ENCODE data around the gene PF4V1.

The PF4V1 gene

GRCh38 chr4:73883306-73883705 lies 30.2 kb downstream of the PF4V1 start:
- Histone ChIP-seq H3K4me1 (ENCODE audit: control insufficient read depth, insufficient read depth, low read length) (no peaks in the 10 kb centered on the region), H3K4me3 (ENCODE audit: low read depth, low read length) (no peak overlapping the region), H3K9me3 (ENCODE audit: control insufficient read depth, insufficient read depth, low read depth, low read length) (no peaks in the 10 kb centered on the region), H3K27ac (ENCODE audit: extremely low read depth, low read depth, low read length) (no peak overlapping the region), H3K36me3 (ENCODE audit: control insufficient read depth in 2 of 2, insufficient read depth in 1 of 2, low read length in 2 of 2) (no peaks in the 10 kb centered on the region)
- TF ChIP-seq, protein P1, sequence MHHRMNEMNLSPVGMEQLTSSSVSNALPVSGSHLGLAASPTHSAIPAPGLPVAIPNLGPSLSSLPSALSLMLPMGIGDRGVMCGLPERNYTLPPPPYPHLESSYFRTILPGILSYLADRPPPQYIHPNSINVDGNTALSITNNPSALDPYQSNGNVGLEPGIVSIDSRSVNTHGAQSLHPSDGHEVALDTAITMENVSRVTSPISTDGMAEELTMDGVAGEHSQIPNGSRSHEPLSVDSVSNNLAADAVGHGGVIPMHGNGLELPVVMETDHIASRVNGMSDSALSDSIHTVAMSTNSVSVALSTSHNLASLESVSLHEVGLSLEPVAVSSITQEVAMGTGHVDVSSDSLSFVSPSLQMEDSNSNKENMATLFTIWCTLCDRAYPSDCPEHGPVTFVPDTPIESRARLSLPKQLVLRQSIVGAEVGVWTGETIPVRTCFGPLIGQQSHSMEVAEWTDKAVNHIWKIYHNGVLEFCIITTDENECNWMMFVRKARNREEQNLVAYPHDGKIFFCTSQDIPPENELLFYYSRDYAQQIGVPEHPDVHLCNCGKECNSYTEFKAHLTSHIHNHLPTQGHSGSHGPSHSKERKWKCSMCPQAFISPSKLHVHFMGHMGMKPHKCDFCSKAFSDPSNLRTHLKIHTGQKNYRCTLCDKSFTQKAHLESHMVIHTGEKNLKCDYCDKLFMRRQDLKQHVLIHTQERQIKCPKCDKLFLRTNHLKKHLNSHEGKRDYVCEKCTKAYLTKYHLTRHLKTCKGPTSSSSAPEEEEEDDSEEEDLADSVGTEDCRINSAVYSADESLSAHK (tag by site-specific recombination; IDR thresholded peaks at IDR 0.05) = no peak
- TF ChIP-seq ZNF670 (tag by site-specific recombination; IDR thresholded peaks at IDR 0.05; ENCODE audit: low read depth) = no peak
- TF ChIP-seq ZNF350 (tag by site-specific recombination; IDR thresholded peaks at IDR 0.05) = no peak
- TF ChIP-seq MEIS1 (CRISPR knock-in tag; IDR thresholded peaks at IDR 0.05; ENCODE audit: borderline replicate concordance) = no peak
- TF ChIP-seq KLF10 (tag by site-specific recombination; IDR thresholded peaks at IDR 0.05) = no peak
- no peak for TF ChIP-seq TRIM28 (IDR thresholded peaks at IDR 0.05; ENCODE audit: borderline replicate concordance, low read length)
- no peak for TF ChIP-seq ZNF26 (tag by site-specific recombination; IDR thresholded peaks at IDR 0.05)
- TF ChIP-seq ZNF768 (tag by site-specific recombination; IDR thresholded peaks at IDR 0.05) = no peak
- TF ChIP-seq HOXC10 (CRISPR knock-in tag; IDR thresholded peaks at IDR 0.05) = no peak
- TF ChIP-seq FEZF1 (tag by site-specific recombination; IDR thresholded peaks at IDR 0.05) = no peak
- TF ChIP-seq, protein P2, sequence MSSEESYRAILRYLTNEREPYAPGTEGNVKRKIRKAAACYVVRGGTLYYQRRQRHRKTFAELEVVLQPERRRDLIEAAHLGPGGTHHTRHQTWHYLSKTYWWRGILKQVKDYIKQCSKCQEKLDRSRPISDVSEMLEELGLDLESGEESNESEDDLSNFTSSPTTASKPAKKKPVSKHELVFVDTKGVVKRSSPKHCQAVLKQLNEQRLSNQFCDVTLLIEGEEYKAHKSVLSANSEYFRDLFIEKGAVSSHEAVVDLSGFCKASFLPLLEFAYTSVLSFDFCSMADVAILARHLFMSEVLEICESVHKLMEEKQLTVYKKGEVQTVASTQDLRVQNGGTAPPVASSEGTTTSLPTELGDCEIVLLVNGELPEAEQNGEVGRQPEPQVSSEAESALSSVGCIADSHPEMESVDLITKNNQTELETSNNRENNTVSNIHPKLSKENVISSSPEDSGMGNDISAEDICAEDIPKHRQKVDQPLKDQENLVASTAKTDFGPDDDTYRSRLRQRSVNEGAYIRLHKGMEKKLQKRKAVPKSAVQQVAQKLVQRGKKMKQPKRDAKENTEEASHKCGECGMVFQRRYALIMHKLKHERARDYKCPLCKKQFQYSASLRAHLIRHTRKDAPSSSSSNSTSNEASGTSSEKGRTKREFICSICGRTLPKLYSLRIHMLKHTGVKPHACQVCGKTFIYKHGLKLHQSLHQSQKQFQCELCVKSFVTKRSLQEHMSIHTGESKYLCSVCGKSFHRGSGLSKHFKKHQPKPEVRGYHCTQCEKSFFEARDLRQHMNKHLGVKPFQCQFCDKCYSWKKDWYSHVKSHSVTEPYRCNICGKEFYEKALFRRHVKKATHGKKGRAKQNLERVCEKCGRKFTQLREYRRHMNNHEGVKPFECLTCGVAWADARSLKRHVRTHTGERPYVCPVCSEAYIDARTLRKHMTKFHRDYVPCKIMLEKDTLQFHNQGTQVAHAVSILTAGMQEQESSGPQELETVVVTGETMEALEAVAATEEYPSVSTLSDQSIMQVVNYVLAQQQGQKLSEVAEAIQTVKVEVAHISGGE (tag by site-specific recombination; conservative IDR thresholded peaks at IDR 0.05; ENCODE audit: low read depth) = no peak
- TF ChIP-seq ZNF514 (tag by site-specific recombination; IDR thresholded peaks at IDR 0.05) = no peak
- no peak for TF ChIP-seq ZNF140 (tag by site-specific recombination; IDR thresholded peaks at IDR 0.05)
- TF ChIP-seq SALL2 (tag by site-specific recombination; IDR thresholded peaks at IDR 0.05; ENCODE audit: borderline replicate concordance) = no peak
- TF ChIP-seq ZNF560 (tag by site-specific recombination; IDR thresholded peaks at IDR 0.05; ENCODE audit: borderline replicate concordance) = no peak
- no peak for TF ChIP-seq ZNF677 (tag by site-specific recombination; IDR thresholded peaks at IDR 0.05)
- TF ChIP-seq PRDM1 (tag by site-specific recombination; IDR thresholded peaks at IDR 0.05) = no peak
- TF ChIP-seq ZNF792 (tag by site-specific recombination; IDR thresholded peaks at IDR 0.05) = no peak
- no peak for TF ChIP-seq ZNF341 (tag by site-specific recombination; IDR thresholded peaks at IDR 0.05; ENCODE audit: low read depth)
- TF ChIP-seq SETDB1 (IDR thresholded peaks at IDR 0.05; ENCODE audit: insufficient read length, low read length) = no peak
- ChIA-PET CTCF (interaction anchor here (1.2 kb wide), 1 partner anchor 19 kb away, joined by 3 read pairs; no protein-coding TSS in a partner anchor), POLR2A (no interaction called here)
